22Rv1 (cell line): ENCODE results near the gene RAB20.

Source experiments
- H3K27ac ChIP-seq: fragments of 450-650 bp; 2 replicates; pipeline ENCODE4 v1.5.1; 2017
- ZFX ChIP-seq: fragments of 450-650 bp; IDR thresholded peaks from 2 replicates; pipeline ENCODE4 v1.6.1; 2017; ENCODE audit warnings: antibody characterized with exemption, borderline replicate concordance
- TF ChIP-seq, protein P1 (sequence below): fragments of 450-650 bp; IDR thresholded peaks from 2 replicates; pipeline ENCODE4 v1.5.1; 2017; ENCODE audit warnings: mild to moderate bottlenecking

RAB20 gene

GRCh38 chr13:110582421-110582954, 21.0 kb upstream of the RAB20 start:
- TF ChIP-seq ZFX: no peak
- TF ChIP-seq, protein P1, sequence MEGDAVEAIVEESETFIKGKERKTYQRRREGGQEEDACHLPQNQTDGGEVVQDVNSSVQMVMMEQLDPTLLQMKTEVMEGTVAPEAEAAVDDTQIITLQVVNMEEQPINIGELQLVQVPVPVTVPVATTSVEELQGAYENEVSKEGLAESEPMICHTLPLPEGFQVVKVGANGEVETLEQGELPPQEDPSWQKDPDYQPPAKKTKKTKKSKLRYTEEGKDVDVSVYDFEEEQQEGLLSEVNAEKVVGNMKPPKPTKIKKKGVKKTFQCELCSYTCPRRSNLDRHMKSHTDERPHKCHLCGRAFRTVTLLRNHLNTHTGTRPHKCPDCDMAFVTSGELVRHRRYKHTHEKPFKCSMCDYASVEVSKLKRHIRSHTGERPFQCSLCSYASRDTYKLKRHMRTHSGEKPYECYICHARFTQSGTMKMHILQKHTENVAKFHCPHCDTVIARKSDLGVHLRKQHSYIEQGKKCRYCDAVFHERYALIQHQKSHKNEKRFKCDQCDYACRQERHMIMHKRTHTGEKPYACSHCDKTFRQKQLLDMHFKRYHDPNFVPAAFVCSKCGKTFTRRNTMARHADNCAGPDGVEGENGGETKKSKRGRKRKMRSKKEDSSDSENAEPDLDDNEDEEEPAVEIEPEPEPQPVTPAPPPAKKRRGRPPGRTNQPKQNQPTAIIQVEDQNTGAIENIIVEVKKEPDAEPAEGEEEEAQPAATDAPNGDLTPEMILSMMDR: no peak

DNA sequence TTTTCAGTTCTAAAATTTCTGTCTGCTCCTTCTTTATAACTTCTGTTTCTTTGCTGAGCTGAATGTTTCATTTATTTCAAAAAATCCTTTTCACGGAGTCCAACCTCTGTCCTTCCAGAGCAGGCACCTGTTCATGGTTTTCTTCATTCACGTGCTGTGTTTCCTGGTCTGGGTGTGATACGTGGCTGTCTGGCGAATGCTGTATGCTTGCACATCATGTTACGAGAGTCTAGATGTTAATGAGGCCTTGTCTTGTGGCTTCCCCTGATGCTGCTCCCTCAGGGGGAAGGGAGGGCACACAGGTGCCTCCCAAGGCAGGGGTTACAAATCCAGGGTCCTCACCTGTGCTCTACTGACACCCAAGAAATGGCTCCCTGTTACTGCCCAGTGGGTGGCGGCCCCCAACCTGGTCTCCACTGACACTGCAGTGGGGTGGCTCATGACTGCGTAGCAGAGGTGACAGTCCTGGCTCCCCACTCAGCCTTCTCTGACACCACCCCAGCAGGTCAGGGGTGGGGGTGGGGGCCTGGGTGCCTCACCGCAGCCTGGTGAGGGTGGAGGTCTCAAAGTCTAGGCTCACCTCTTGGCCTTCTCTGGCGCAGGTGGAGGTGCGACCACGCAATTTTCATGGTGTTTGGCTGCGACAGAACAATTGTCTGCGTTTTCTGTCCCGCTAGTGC, 20.1 kb upstream of the RAB20 start:
- H3K27ac ChIP-seq: no peak overlapping the region
- TF ChIP-seq, protein P1: no peak

More at GRCh38 chr13:110582421-110582954, 21.0 kb upstream of the RAB20 start:
- H3K27ac ChIP-seq: no peak overlapping the region

- no peak for TF ChIP-seq ZFX
- TF ChIP-seq, protein P1: no peak
- H3K27ac ChIP-seq: no peak overlapping the region
Observed at GRCh38 chr13:110580800-110581199, 19.3 kb upstream of the RAB20 start.

- no peak overlapping the region for H3K27ac ChIP-seq
Observed at GRCh38 chr13:110578363-110578762, 16.8 kb upstream of the RAB20 start.

GRCh38 chr13:110576736-110577476, 15.4 kb upstream of the RAB20 start:
- H3K27ac ChIP-seq: no peak overlapping the region
- TF ChIP-seq ZFX: no peak
- TF ChIP-seq, protein P1: no peak

More at GRCh38 chr13:110578363-110578762, 16.8 kb upstream of the RAB20 start:
- TF ChIP-seq, protein P1: no peak
- TF ChIP-seq ZFX: no peak

GRCh38 chr13:110576070-110576394, 14.5 kb upstream of the RAB20 start:
- H3K27ac ChIP-seq: no peak overlapping the region
- TF ChIP-seq ZFX: no peak
- TF ChIP-seq, protein P1: no peak
